Parathyroid adenoma (tissue), 2 donors: ENCODE data around the gene CARMIL3.

Experiments used
- H2AFZ ChIP-seq: fragments of 300-600 bp; sonication (generic); one replicate; pipeline ENCODE4 v1.7.0; 2017; ENCODE audit warnings: antibody characterized with exemption, mild to moderate bottlenecking
- H3K27ac ChIP-seq: fragments of 300-600 bp; sonication (generic); one replicate; pipeline ENCODE4 v1.7.0; 2017
- H3K27me3 ChIP-seq: fragments of 300-600 bp; sonication (generic); one replicate; pipeline ENCODE4 v1.7.0; 2017; ENCODE audit warnings: low read length; ENCODE audit not compliant: control insufficient read depth, insufficient read depth
- H3K36me3 ChIP-seq: fragments of 300-600 bp; sonication (generic); one replicate; pipeline ENCODE4 v1.7.0; 2017; ENCODE audit warnings: low read length; ENCODE audit not compliant: control insufficient read depth, insufficient read depth
- H3K4me1 ChIP-seq: fragments of 300-600 bp; sonication (generic); one replicate; pipeline ENCODE4 v1.7.0; 2017; ENCODE audit warnings: control low read depth
- H3K4me2 ChIP-seq: fragments of 300-600 bp; sonication (generic); one replicate; pipeline ENCODE4 v1.7.0; 2017; ENCODE audit warnings: low read length
- H3K4me3 ChIP-seq: fragments of 300-600 bp; sonication (generic); one replicate; pipeline ENCODE4 v1.7.0; 2017; ENCODE audit warnings: low read depth, low read length
- H3K79me2 ChIP-seq: fragments of 300-600 bp; sonication (generic); one replicate; pipeline ENCODE4 v1.7.0; 2017; ENCODE audit warnings: control low read depth
- H3K9ac ChIP-seq: fragments of 300-600 bp; sonication (generic); one replicate; pipeline ENCODE4 v1.7.0; 2017; ENCODE audit warnings: mild to moderate bottlenecking
- H3K9me3 ChIP-seq: fragments of 300-600 bp; sonication (generic); one replicate; pipeline ENCODE4 v1.7.0; 2017; ENCODE audit warnings: low read length; ENCODE audit not compliant: control insufficient read depth
- TF ChIP-seq, protein P1 (sequence below): fragments of 300-600 bp; sonication (generic); IDR thresholded peaks from one replicate; pipeline ENCODE4 v1.7.0; 2017; ENCODE audit warnings: antibody characterized with exemption, mild to moderate bottlenecking
- donor health status: primary hyperparathyroidism.

CARMIL3 gene

DNA sequence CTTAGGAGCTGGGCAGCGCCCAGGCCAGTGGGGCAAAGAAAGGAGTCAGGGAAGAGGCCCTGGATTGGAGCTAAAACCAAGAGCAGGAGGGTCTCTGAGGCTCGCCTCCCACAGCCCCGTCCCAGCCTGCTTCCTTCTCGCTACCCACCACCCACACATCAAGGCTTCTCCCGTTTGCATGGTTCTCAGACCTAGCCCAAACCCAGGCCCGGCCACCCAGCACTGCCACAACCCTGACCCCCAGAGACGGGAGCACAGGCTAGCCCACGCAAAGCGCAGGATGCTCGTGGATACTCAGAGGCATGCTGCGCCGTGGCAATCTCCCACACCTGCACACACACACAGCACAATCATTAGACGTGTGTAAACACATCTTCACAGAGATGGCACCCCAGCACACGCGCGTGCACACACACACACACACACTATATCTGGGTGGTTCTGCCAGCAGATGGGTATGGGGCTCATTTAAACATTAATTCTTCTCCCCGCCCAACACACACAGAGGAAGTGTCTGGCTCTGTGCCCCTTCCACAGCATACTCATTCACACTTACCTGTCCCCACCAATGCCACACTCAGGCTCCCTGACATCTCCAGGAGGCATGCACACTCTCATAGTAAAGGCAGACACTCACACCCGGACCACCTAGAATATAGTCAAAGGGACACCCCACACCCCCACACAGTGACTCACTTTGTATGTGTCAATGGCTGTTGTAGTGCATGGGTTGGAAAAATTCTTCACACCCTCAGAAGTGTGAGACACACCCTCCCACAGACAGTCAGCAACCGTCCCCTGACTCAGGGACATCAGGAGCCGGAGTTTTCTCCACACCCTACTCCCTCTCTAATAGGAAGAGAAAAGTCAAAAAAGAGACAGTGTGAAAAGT lies 1.1 kb downstream of the CARMIL3 start:
- H3K27ac ChIP-seq, result no peak overlapping the region
- H3K36me3 ChIP-seq, result no peaks in the 10 kb centered on the region
- no peaks in the 10 kb centered on the region for H3K9me3 ChIP-seq
- TF ChIP-seq, protein P1, sequence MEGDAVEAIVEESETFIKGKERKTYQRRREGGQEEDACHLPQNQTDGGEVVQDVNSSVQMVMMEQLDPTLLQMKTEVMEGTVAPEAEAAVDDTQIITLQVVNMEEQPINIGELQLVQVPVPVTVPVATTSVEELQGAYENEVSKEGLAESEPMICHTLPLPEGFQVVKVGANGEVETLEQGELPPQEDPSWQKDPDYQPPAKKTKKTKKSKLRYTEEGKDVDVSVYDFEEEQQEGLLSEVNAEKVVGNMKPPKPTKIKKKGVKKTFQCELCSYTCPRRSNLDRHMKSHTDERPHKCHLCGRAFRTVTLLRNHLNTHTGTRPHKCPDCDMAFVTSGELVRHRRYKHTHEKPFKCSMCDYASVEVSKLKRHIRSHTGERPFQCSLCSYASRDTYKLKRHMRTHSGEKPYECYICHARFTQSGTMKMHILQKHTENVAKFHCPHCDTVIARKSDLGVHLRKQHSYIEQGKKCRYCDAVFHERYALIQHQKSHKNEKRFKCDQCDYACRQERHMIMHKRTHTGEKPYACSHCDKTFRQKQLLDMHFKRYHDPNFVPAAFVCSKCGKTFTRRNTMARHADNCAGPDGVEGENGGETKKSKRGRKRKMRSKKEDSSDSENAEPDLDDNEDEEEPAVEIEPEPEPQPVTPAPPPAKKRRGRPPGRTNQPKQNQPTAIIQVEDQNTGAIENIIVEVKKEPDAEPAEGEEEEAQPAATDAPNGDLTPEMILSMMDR, result no peak
- no peaks in the 10 kb centered on the region for H3K27me3 ChIP-seq
- H3K9ac ChIP-seq, result no peak overlapping the region
- H3K4me1 ChIP-seq, result peaks cover 11% of the 10 kb centered on the region
- H3K4me2 ChIP-seq, result peak overlapping the region; percentile 81
- no peaks in the 10 kb centered on the region for H3K79me2 ChIP-seq
- peak overlapping the region; percentile 88 for H2AFZ ChIP-seq
- H3K4me3 ChIP-seq, result no peak overlapping the region

DNA sequence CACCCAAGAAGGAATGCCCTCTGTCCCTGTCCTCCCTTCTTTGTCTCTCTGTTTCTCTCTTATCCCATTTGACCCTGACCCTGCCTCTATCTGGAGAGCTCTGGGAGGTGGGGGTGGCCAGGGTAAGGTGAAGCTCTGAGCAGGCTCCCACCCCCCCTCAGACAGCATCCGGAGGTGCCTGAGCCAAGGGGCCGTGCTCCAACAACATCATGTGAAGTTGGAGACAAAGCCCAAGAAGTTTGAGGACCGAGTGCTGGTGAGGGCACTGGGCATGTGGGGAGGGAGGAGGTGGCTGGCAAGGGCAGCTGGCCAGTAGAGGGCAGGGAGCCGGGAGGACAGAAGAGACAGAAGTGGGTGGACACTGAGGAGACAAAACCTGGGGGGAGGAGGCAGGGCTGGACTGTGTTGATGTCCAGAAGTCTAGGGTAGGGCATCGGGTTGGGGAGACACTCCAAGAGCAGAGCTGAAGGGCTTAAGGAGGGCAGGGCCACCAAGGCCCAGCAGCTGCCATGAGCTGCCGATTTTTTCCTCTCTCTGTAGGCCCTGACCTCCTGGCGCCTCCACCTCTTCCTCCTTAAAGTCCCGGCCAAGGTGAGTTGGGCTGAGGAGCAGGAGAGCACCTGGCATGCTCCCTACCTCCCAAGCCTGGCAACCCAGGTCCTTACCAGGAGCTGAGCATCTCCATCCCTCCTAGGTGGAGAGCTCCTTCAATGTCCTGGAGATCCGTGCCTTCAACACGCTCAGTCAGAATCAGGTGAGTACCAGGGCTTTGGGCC lies 1.9 kb downstream of the CARMIL3 start:
- H3K9ac ChIP-seq, result no peak overlapping the region
- peaks cover 11% of the 10 kb centered on the region for H3K4me1 ChIP-seq
- H3K27ac ChIP-seq, result no peak overlapping the region
- H3K27me3 ChIP-seq, result no peaks in the 10 kb centered on the region
- no peak overlapping the region for H3K4me3 ChIP-seq
- H2AFZ ChIP-seq, result no peak overlapping the region
- H3K4me2 ChIP-seq, result no peak overlapping the region
- TF ChIP-seq, protein P1, result no peak
- no peaks in the 10 kb centered on the region for H3K36me3 ChIP-seq
- H3K9me3 ChIP-seq, result no peaks in the 10 kb centered on the region
- no peaks in the 10 kb centered on the region for H3K79me2 ChIP-seq

DNA sequence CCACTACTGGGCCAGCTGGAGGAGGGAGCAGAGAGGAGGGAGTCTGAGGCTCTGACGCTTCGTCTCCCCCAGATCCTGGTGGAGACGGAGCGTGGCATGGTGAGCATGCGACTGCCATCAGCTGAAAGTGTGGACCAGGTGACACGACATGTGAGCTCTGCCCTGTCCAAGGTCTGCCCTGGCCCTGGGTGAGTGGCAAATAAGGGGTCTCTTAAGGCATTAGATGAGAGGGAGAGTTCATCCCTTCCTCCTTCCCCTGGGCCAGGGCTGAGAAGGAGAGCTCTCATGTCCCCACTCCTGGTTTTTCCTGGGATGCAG lies 2.5 kb downstream of the CARMIL3 start:
- Histone ChIP-seq H3K36me3 (no peaks in the 10 kb centered on the region), H2AFZ (no peak overlapping the region), H3K27ac (no peak overlapping the region), H3K9me3 (no peaks in the 10 kb centered on the region), H3K4me1 (peaks cover 11% of the 10 kb centered on the region), H3K27me3 (no peaks in the 10 kb centered on the region), H3K4me3 (no peak overlapping the region), H3K4me2 (no peak overlapping the region), H3K9ac (no peak overlapping the region), H3K79me2 (no peaks in the 10 kb centered on the region)
- TF ChIP-seq, protein P1, result no peak

DNA sequence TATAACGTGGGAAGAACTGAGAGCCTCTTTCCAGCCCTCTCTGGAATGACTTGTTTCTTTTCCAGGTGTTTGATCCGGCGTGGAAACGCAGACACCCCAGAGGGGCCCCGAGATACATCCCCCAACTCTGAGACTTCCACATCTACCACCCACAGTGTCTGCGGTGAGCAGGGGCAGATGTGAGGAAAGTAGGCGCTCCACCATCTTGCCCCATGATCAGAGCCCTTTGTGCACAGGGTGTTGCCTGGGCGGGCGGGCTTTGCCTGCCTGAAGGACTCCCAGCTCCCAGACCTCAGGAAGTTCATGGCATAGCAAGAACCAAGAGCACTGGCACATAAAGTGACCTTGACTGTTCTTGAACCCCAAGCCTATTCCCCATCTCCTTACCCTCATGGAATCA lies 2.8 kb downstream of the CARMIL3 start:
- TF ChIP-seq, protein P1, result no peak
- Histone ChIP-seq H3K9ac (no peak overlapping the region), H3K4me3 (no peak overlapping the region), H3K4me2 (no peak overlapping the region), H3K4me1 (peaks cover 11% of the 10 kb centered on the region), H3K27me3 (no peaks in the 10 kb centered on the region), H3K36me3 (no peaks in the 10 kb centered on the region), H2AFZ (no peak overlapping the region), H3K9me3 (no peaks in the 10 kb centered on the region), H3K27ac (no peak overlapping the region), H3K79me2 (no peaks in the 10 kb centered on the region)
